Measurements from ENCODE around the gene STUM. TPM values are rescaled to one million over a fixed set of nuclear protein-coding genes. Genes with fewer than 3 reads are reported as not detected.
"Not testable (repeated sequence)": the region's sequence is repeated elsewhere in the genome, so short reads cannot be mapped to it uniquely, and the experiment has no call there.

STUM gene, protein sequence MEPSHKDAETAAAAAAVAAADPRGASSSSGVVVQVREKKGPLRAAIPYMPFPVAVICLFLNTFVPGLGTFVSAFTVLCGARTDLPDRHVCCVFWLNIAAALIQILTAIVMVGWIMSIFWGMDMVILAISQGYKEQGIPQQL
- 0.03 TPM in 1 of 2 replicates, not detected in the other for total RNA-seq (2014; rRNA removed; shearing (Covaris generic))

DNA sequence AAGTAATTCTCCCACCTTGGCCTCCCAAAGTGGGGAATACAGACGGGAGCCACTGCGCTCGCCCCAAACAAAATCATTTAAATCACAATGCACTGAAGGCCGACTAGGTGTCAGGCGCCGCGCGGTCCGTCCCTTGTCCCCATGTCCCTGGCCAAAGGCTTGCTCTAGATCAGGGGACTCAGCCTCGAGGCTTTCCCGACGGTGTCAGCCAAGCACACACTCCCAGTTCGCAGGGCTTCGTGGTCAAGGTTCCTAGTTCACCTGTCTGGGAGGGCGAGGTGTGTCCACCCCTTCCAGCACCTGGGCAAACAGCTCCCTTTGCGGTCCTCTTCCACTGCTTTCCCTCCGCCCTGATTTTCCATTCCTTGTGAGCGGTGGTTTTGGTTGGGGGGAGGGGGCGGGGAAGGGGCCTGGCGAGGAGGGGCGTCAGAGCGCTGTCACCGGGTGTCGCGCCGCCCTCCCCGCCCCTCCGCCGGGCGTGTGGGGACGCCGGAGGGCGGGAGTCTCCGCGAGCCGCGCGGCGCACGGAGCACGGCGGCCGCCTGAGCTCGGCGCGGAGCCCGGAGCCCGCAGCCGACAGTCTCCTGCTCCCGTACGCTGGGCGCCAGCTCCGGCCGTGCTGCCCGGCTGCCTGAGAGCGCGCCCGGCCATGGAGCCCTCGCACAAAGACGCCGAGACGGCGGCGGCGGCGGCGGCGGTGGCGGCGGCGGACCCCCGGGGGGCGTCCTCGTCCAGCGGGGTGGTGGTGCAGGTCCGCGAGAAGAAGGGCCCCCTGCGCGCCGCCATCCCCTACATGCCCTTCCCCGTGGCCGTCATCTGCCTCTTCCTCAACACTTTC, at the start of gene STUM:
STUM (plus strand) TSS at position 509 of the 838 bp plus-strand sequence; CDS start at position 650, 141 bp downstream.
- Histone ChIP-seq H3K27ac (no peak within 1 kb of the TSS), H3K9me3 (replicated peaks) (peaks cover 8% of the 10 kb centered on the region), H3K27me3 (replicated peaks) (peaks cover 61% of the 10 kb centered on the region), H3K4me1 (replicated peaks) (peaks cover 18% of the 10 kb centered on the region), H3K4me3 (0 out of 2 replicates have a peak within 1 kb of the TSS, but pooled peaks have one; percentile 15), H3K36me3 (no peaks in the 10 kb centered on the region)
- DNase-seq (ENCODE audit: low read depth in 1 of 2, low spot score in 2 of 2): no peak

DNA sequence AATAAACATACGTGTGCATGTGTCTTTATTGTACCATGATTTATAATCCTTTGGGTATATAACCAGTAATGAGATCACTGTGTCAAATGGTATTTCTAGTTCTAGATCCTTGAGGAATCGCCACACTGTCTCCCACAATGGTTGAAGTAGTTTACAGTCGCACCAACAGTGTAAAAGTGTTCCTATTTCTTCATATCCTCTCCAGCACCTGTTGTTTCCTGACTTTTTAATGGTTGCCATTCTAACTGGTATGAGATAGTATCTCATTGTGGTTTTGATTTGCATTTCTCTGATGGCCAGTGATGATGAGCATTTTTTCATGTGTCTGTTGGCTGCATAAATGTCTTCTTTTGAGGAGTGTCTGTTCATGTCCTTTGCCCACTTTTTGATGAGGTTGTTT, 48.9 kb upstream of the STUM start:
- H3K4me1 ChIP-seq (replicated peaks); DNase-seq (ENCODE audit: low read depth in 1 of 2, low spot score in 2 of 2); H3K4me3 ChIP-seq; H3K27ac ChIP-seq; H3K9me3 ChIP-seq (replicated peaks); H3K36me3 ChIP-seq: not testable (repeated sequence)
- H3K27me3 ChIP-seq (replicated peaks): peaks cover 22% of the 10 kb centered on the region

DNA sequence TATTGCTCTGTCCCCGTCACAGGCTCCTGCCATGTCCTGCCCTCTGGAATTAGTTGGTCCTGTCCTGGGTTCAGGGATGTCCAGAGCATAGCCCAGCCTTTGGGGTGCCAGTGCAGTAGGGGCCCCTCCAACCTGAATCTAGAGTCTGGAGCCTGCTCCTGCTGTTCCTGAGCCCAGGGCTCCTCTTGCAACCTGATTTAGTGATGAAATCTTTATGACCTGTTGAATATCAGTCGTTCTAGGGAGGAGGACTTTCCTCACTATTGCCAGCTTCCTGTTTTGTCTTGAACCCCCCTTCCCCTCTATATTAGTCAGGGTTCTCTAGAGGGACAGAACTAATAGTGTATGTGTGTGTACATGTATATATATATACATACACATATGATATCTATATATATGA, 42.5 kb upstream of the STUM start:
- Histone ChIP-seq H3K9me3 (replicated peaks) (no peaks in the 10 kb centered on the region), H3K4me3 (no peak overlapping the region), H3K36me3 (no peaks in the 10 kb centered on the region), H3K27me3 (replicated peaks) (peaks cover 32% of the 10 kb centered on the region), H3K4me1 (replicated peaks) (no peaks in the 10 kb centered on the region), H3K27ac (no peak overlapping the region)
- peak in 1 of 2 experiments; percentile 36 for DNase-seq (ENCODE audit: low read depth in 1 of 2, low spot score in 2 of 2)

DNA sequence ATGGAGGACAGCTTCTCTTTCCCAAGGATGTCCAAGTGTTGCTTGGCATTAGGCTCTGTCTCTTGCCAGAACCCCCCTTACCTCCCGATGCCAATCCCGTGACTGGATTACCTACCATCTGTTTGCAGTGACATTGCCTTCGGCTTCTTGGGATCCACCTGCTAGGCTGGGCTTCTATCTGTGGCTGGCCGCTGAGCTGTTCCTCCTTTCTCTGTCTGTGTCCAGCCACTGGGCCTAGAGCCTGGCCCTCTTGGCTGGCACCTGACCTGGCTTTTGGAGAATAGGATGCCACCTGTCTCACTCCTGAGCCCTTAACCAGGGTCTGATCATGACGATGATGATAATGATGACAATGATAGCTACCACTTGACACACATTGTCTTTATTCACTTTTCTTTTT, 41.6 kb upstream of the STUM start:
- no peak overlapping the region for H3K4me3 ChIP-seq

DNA sequence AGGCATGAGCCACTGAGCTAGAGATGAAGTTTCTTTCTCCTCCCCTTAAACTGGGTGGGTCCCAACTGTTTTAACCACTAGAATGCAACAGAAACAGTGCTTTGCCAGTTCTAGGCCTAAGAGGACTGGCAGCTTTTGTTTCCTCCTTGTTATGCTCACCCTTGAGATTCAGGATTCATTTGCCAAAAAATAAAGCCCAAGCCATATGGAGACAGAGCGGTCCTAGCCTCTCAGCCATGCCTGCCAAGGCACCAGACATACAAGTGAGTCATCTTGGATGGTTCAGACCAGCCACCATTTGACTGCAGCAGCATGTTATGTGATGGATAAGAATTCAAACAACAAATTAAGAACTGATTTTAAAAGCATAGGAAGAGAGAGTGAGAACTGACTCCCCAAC, 38.1 kb upstream of the STUM start:
- H3K4me1 ChIP-seq (replicated peaks): no peaks in the 10 kb centered on the region
- peak in 1 of 2 experiments; percentile 8 for DNase-seq (ENCODE audit: low read depth in 1 of 2, low spot score in 2 of 2)
- no peak overlapping the region for H3K27ac ChIP-seq
- H3K27me3 ChIP-seq (replicated peaks): 0 out of 2 replicates have a peak, but pooled peaks cover 8% of the 10 kb centered on the region
- H3K36me3 ChIP-seq: no peaks in the 10 kb centered on the region
- H3K9me3 ChIP-seq (replicated peaks): no peaks in the 10 kb centered on the region
- no peak overlapping the region for H3K4me3 ChIP-seq

More for the DNA sequence above, 41.6 kb upstream of the STUM start:
- Histone ChIP-seq H3K27ac (no peak overlapping the region), H3K36me3 (no peaks in the 10 kb centered on the region), H3K9me3 (replicated peaks) (no peaks in the 10 kb centered on the region), H3K27me3 (replicated peaks) (peaks cover 26% of the 10 kb centered on the region), H3K4me1 (replicated peaks) (no peaks in the 10 kb centered on the region)
- peak in 1 of 2 experiments; percentile 35 for DNase-seq (ENCODE audit: low read depth in 1 of 2, low spot score in 2 of 2)

DNA sequence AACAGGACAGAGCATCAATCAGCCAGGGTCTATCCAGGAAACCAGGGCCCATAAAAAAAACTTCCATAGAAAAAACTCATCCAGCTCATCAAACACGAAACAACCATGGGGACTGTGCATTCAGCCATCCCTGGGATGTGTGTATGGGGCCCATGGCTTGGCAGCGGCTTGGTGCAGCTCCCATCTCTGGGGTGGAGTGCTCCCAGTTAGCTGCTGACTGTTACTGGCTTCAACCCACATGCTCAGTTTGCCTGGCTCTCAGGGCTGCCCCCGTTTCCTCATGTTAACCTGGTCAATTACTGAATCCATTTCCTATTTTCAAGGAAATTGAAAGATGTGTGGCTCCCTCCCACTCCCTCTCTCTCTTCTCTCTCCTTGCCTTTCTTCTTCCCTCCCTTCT, 37.3 kb upstream of the STUM start:
- H3K9me3 ChIP-seq (replicated peaks): no peaks in the 10 kb centered on the region
- H3K4me3 ChIP-seq: no peak overlapping the region
- H3K4me1 ChIP-seq (replicated peaks): no peaks in the 10 kb centered on the region
- H3K36me3 ChIP-seq: no peaks in the 10 kb centered on the region
- H3K27me3 ChIP-seq (replicated peaks): 0 out of 2 replicates have a peak, but pooled peaks cover 10% of the 10 kb centered on the region
- peak in 1 of 2 experiments; percentile 16 for DNase-seq (ENCODE audit: low read depth in 1 of 2, low spot score in 2 of 2)
- H3K27ac ChIP-seq: no peak overlapping the region

DNA sequence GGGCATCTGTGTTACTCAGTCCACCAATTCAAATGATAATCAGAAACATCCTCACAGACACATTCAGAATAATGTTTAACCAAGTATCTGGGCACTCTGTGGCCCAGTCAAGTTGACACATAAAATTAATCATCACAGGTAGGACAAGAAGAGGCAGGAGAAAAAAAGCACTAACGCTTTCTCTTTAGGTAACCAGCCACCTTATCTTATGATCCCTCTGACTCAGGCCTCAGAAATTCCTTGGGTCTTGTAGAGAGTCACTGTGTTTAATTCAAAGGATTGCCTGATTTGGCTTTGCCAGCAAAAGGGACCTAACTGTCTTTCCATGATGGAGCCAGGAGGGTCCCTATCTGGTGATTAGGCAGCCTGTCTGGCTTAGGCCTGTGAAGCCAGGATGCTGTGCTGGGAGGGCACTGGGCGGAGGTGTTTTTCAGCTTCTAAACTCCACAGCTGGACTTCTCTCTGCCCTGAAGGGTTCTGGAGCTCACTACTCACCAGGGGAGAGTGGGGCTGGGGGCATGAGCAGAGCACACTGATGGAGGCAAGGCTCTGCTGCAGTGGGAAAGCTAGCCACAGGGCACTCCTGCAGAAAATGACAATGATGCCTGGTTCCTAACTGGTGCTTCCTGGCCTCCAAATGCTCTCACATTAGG, 36.4 kb upstream of the STUM start:
- DNase-seq (ENCODE audit: low read depth in 1 of 2, low spot score in 2 of 2): no peak
- Histone ChIP-seq H3K27me3 (replicated peaks) (0 out of 2 replicates have a peak, but pooled peaks cover 10% of the 10 kb centered on the region), H3K36me3 (no peaks in the 10 kb centered on the region), H3K9me3 (replicated peaks) (no peaks in the 10 kb centered on the region), H3K4me3 (no peak overlapping the region), H3K27ac (no peak overlapping the region), H3K4me1 (replicated peaks) (no peaks in the 10 kb centered on the region)

DNA sequence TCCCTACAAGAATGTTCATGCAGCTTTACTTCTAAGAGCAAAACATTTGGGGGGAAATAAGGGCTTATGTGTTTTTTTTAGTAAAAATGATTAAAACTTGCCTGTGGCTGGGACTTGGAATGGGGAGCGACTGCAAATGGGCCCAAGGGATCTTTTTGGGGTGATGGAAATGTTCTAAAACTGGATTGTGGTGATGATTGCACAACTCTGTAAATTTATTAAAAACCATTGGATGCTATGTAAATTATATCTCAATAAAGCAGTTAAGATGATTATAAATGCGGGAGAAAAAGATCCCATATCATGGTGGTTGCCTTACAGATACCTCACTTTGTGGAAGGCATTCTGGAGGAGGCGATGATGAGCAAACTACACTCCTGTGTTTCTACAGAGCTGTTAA, 30.2 kb upstream of the STUM start:
- no peaks in the 10 kb centered on the region for H3K36me3 ChIP-seq

DNA sequence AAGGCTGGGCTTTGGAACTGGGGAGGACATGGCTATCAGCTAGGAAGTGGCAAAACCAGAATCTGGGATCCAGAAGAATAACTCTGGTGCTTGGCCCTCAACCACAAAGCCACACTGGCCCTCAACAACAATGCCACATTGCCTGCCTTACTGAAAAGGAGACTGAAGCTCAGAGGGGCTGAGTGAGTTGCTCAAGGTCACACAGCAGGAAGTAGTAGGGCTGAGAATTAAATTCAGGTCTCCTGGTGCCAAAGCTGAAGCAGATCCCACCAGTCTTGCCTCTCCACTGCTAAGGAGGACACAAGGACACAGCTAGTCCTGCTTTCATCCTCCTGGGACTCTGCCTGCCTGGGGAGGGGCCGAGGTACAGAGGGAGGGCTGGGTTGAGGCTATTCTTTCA, 29.4 kb upstream of the STUM start:
- no peak for DNase-seq (ENCODE audit: low read depth in 1 of 2, low spot score in 2 of 2)
- Histone ChIP-seq H3K9me3 (replicated peaks) (no peaks in the 10 kb centered on the region), H3K36me3 (no peaks in the 10 kb centered on the region), H3K27ac (no peak overlapping the region), H3K4me3 (no peak overlapping the region), H3K27me3 (replicated peaks) (0 out of 2 replicates have a peak, but pooled peaks cover 15% of the 10 kb centered on the region), H3K4me1 (replicated peaks) (no peaks in the 10 kb centered on the region)

More for the DNA sequence above, 30.2 kb upstream of the STUM start:
- Histone ChIP-seq H3K27ac (no peak overlapping the region), H3K4me3 (no peak overlapping the region), H3K9me3 (replicated peaks) (no peaks in the 10 kb centered on the region), H3K27me3 (replicated peaks) (0 out of 2 replicates have a peak, but pooled peaks cover 12% of the 10 kb centered on the region), H3K4me1 (replicated peaks) (no peaks in the 10 kb centered on the region)
- DNase-seq (ENCODE audit: low read depth in 1 of 2, low spot score in 2 of 2): no peak

DNA sequence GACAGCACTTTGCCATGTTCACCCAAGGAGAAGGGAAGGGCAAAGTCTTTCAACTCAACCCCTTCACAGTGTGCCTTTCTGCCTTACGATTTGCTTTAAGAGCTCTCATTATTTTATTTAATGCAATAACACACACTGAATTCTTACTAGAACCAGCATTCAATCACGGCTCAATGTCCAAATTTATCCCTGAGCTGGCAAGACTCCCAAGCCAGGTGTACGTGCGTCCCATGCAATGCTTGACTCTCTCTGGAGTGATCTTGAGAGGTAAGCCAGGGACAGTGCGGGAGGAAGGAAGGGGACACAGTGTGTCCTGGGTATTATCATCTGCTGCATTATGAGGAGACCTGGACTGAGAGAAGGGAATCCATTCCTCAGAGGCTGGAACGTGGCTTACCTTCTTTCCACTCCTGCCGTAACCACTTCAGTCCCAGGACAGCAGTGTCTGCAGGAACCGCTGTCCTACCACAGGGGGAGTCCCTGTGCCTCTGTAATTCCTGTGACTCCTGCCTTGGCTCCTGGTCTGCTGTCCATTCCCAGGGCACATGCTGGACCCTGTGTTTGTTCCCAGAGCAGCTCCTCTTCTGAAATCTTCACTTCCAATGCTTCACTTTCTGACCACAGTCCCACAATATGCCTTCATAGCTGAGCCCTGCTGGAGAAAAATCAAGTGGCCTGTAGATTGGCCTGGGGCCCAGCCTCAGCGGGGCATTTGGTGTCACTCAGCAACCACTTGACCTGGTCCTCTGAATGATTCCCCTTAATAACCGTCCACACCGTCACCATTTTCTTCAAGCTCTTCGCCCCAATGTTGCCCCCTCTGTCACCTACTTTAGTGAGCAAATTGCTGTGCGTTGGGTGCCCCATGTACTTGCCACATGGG, 28.6 kb upstream of the STUM start:
- H3K9me3 ChIP-seq (replicated peaks): no peaks in the 10 kb centered on the region
- H3K27ac ChIP-seq: no peak overlapping the region
- no peak overlapping the region for H3K4me3 ChIP-seq
- no peaks in the 10 kb centered on the region for H3K4me1 ChIP-seq (replicated peaks)
- no peaks in the 10 kb centered on the region for H3K36me3 ChIP-seq
- DNase-seq (ENCODE audit: low read depth in 1 of 2, low spot score in 2 of 2): no peak
- H3K27me3 ChIP-seq (replicated peaks): peaks cover 19% of the 10 kb centered on the region; the same call in 1 of the 2 replicates

DNA sequence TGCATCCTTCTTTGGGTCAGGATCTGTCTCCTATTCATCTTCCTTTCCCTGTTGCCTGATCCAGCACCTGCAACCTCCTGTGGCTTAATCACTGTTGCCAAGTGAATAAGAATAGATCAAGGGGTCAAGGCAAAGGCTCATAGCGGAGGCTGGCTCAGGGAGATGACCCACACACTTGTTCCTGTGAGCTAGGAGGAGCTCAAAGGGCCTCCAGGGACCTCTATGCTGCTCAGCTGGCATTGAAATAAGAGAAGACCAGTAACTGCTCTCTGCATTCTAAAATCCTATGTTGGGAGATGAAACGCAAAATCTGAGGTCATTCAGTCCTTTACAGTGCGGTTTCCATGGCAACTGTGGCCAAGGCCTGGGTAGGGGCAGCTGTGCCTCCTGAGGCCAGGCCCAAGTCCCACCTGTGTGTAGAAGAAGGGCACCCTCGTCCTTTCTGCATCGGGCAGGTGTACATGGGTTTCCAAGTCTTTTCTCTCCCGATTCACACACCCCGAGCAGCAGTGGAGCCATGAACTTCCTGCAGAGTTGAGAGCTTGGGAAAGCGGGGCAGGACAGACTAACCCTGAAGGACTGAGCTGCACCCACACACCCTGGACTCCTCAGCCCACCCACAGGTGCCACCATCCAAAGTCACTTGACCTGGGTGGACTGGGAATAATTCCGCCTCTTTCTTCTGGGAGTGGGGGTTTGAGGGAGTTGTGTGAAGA, 27.8 kb upstream of the STUM start:
- Histone ChIP-seq H3K27ac (no peak overlapping the region), H3K4me1 (replicated peaks) (no peaks in the 10 kb centered on the region), H3K4me3 (no peak overlapping the region), H3K36me3 (no peaks in the 10 kb centered on the region), H3K27me3 (replicated peaks) (peaks cover 27% of the 10 kb centered on the region), H3K9me3 (replicated peaks) (no peaks in the 10 kb centered on the region)
- DNase-seq (ENCODE audit: low read depth in 1 of 2, low spot score in 2 of 2): no peak

DNA sequence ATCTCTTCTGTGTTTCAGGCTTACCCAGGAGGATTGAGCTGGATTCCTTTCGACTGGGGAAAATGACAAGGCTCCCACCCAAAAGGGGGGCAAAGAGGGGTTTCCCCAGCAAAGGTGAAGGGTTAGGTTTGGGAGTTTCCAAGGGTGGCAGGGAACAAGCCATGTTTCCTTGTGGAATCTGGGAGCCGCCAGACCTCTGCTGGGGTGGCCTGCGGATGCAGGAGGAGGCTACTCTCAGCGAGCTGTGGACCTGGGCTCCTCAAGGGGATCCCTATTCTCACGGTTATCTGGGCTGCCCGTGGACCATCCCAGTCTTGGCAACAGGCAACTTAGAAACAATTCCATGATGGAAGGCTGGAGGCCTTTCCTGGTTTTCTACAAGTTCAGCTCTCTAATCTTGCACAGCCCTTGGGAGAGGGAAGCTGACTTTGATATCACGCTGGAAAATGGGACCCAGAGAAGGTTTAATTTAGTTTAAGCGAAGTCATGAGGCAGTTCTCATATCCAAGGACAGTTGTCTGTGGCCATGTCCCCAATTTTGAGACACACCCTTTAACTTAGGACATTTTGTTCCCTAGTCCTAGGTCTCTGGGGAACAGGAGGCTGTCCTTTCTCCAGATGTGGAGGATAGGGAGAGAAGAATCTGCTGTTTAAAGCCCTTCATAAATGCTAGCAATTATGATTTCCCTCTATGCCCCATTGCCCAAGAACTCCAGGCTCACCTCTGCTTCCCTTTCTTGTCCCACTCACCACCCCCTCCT, 24.7 kb upstream of the STUM start:
- DNase-seq (ENCODE audit: low read depth in 1 of 2, low spot score in 2 of 2): no peak
- Histone ChIP-seq H3K36me3 (no peaks in the 10 kb centered on the region), H3K4me1 (replicated peaks) (no peaks in the 10 kb centered on the region), H3K4me3 (no peak overlapping the region), H3K9me3 (replicated peaks) (no peaks in the 10 kb centered on the region; the same call in 1 of the 2 replicates), H3K27me3 (replicated peaks) (peaks cover 22% of the 10 kb centered on the region), H3K27ac (no peak overlapping the region)

Data from SJSA1 (cell line).